Spleen (tissue), 11 donors: ENCODE measurements around the gene RETREG1. TPM values are rescaled to one million over a fixed set of nuclear protein-coding genes. Genes with fewer than 3 reads are reported as not detected.

Source experiments
- DNase-seq: peaks from one replicate; pipeline ENCODE4 v3.0.0-alpha.2; 2020
- H3K27ac ChIP-seq, 8 donors: fragments of 200-600 bp; sonication (generic) in 7 of 8; 1 replicate in 4 of 8; 2 replicates in 4 of 8; pipeline versions ENCODE4 v1.5.0 to v1.8.0; 2016 to 2021; ENCODE audit warnings: inconsistent platforms in 4 of 8, mild to moderate bottlenecking in 4 of 8, moderate library complexity in 1 of 8
- H3K27me3 ChIP-seq, 7 donors: fragments of 200-600 bp; sonication (generic) in 6 of 7; replicated peaks in 1 of 7; 1 replicate in 4 of 7; 2 replicates in 3 of 7; pipeline versions ENCODE4 v1.5.0 to v1.8.0; 2016 to 2021; ENCODE audit warnings: inconsistent platforms in 3 of 7, mild to moderate bottlenecking in 1 of 7
- H3K36me3 ChIP-seq, 6 donors: fragments of 200-600 bp; sonication (generic) in 5 of 6; 1 replicate in 4 of 6; 2 replicates in 2 of 6; pipeline versions ENCODE4 v1.5.0 to v1.8.0; 2016 to 2021; ENCODE audit warnings: inconsistent platforms in 2 of 6
- H3K4me1 ChIP-seq, 6 donors: fragments of 200-600 bp; sonication (generic) in 5 of 6; 1 replicate in 3 of 6; 2 replicates in 3 of 6; pipeline versions ENCODE4 v1.5.0 to v1.8.0; 2016 to 2021; ENCODE audit warnings: inconsistent platforms in 3 of 6
- H3K4me3 ChIP-seq, 8 donors: fragments of 200-600 bp; sonication (generic) in 7 of 8; 1 replicate in 4 of 8; 2 replicates in 4 of 8; pipeline versions ENCODE4 v1.5.0 to v1.8.0; 2016 to 2021; ENCODE audit warnings: inconsistent platforms in 4 of 8, mild to moderate bottlenecking in 4 of 8, moderate library complexity in 2 of 8
- H3K9me3 ChIP-seq, 8 donors: fragments of 200-600 bp; sonication (generic) in 7 of 8; 1 replicate in 4 of 8; 2 replicates in 4 of 8; pipeline versions ENCODE4 v1.5.0 to v1.8.0; 2016 to 2021; ENCODE audit warnings: inconsistent platforms in 4 of 8
- POLR2A ChIP-seq, 3 donors: fragments of 450-650 bp; IDR thresholded peaks; one replicate each; pipeline ENCODE4 v1.5.1; 2017; ENCODE audit warnings: antibody characterized with exemption in 3 of 3, mild to moderate bottlenecking in 1 of 3
- POLR2AphosphoS5 ChIP-seq, 3 donors: sonication (generic); formaldehyde crosslinking; IDR thresholded peaks; one replicate each; pipeline ENCODE4 v1.5.1; 2017; ENCODE audit warnings: antibody characterized with exemption in 3 of 3
- WGBS, 5 donors: extraction: QIAGEN DNeasy Blood & Tissue Kit in 3 of 5; methylation state at CpG; one replicate each; pipeline versions ENCODE4 v1.1.5 to v1.1.7; 2013 to 2018; 5-methylcytosine and 5-hydroxymethylcytosine counted together
- intact Hi-C: fragments of 100-400 bp; cut with DNase I; formaldehyde crosslinking; loops from one replicate; pipeline ENCODE4 v1.15.0; 2023; ENCODE audit warnings: low total_unique reads
- polyA plus RNA-seq, 3 donors: library from polyadenylated mRNA; stranded (reverse); fragments of 200-250 nt; gene quantifications; one replicate each; pipeline ENCODE4 v1.2.1, GENCODE V29; 2013
- total RNA-seq, 7 donors: library from RNA; depleted of rRNA in 3 of 7; stranded (reverse); fragments of >200 nt in 3 of 7; fragmentation: NEBNext Ultra II Directional in 4 of 7; extraction: Animal tissue kit (Norgen Biotek cat#: 25700) in 4 of 7; gene quantifications; one replicate each; pipeline versions ENCODE4 v1.1.0 to v1.2.1, GENCODE V29; 2016 to 2021
- TF ChIP-seq, protein P1 (sequence below), 11 experiments: fragments of 200-600 bp in 7 of 11; fragments of 450-650 bp in 4 of 11; sonication (generic) in 4 of 11; IDR thresholded peaks in 8 of 11; conservative IDR thresholded peaks in 3 of 11; 1 replicate in 7 of 11; 2 replicates in 4 of 11; pipeline versions ENCODE4 v1.4.0 to v1.8.0; 2016 to 2021; ENCODE audit warnings: antibody characterized with exemption in 11 of 11, inconsistent platforms in 4 of 11, mild to moderate bottlenecking in 1 of 11
- donor health status: healthy with polysubstance abuse.
- donor health status: DM: no; HTN: no; CAD: no; lungs with moderate emphysema.
- donor health status: DM: no; HTN: no; CAD: no.
- donor health status: Bipolar disorder and iron deficiency.
- donor health status: healthy.
- donor health status: DM: no; HTN: no; CAD: no.
- donor health status: DM: yes; HTN: yes; CAD: no.

Gene RETREG1
- total and polyA plus RNA-seq, 10 donors, result 2.5 to 9.0 (median 5.1) TPM

DNA sequence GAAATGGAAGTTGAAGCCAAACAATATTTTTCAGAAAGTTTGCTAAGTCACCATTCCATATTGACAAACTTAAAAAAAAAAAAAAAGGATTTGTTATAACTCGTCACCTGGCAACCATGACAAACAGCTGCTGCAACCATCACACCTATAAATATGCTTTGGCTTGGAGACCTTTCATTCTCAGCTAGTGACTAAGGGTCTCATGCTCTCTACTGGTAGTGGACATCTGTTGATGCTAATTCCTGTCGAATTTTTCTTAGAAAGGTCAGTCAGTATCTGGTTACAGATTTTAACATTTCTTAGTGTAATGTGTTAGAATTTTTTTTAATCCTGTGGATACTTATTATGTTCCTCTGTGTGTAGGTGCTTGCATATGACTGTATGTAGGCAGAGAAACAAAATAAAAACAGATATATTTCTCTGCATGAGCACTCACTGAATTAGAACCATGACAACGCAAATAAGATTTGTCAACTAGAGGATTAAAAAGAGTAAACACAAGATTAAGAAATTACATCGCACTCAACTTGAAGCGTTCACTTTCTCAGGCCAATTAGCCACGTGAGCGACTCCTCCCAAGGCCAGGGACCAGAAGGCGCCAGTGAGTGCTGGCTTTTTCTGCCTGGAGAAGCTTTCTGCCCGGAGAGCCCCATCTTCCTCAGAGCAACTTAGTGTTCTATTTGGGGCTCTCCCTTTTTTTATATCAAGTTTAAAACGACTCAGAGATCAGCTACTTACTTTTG is 124.2 kb downstream of the RETREG1 start:
- 80 to 89% (median 82%) methylated on average over 10 of the region's 10 CpGs for WGBS, 5 donors
- no peak for TF ChIP-seq POLR2A (IDR thresholded peaks at IDR 0.05)
- no peak for TF ChIP-seq POLR2AphosphoS5 (IDR thresholded peaks at IDR 0.05)
- Histone ChIP-seq H3K27ac (no peak overlapping the region), H3K27me3 (no peaks in the 10 kb centered on the region), H3K36me3 (no peaks in the 10 kb centered on the region), H3K4me3 (no peak overlapping the region), H3K9me3 (peaks cover 0 to 31% (median 24%) of the 10 kb centered on the region in 8 donors), H3K4me1 (no peaks in the 10 kb centered on the region)
- DNase-seq, result no peak
- intact Hi-C loops, result loop anchor here (10.0 kb wide), 1 partner anchor 172 kb away; no protein-coding TSS in a partner anchor

- no peak for DNase-seq
- Histone ChIP-seq H3K27me3 (no peaks in the 10 kb centered on the region), H3K27ac (no peak overlapping the region), H3K4me1 (no peaks in the 10 kb centered on the region), H3K36me3 (no peaks in the 10 kb centered on the region), H3K9me3 (peaks cover 0 to 19% (median 18%) of the 10 kb centered on the region in 8 donors), H3K4me3 (no peak overlapping the region)
- TF ChIP-seq, protein P1, sequence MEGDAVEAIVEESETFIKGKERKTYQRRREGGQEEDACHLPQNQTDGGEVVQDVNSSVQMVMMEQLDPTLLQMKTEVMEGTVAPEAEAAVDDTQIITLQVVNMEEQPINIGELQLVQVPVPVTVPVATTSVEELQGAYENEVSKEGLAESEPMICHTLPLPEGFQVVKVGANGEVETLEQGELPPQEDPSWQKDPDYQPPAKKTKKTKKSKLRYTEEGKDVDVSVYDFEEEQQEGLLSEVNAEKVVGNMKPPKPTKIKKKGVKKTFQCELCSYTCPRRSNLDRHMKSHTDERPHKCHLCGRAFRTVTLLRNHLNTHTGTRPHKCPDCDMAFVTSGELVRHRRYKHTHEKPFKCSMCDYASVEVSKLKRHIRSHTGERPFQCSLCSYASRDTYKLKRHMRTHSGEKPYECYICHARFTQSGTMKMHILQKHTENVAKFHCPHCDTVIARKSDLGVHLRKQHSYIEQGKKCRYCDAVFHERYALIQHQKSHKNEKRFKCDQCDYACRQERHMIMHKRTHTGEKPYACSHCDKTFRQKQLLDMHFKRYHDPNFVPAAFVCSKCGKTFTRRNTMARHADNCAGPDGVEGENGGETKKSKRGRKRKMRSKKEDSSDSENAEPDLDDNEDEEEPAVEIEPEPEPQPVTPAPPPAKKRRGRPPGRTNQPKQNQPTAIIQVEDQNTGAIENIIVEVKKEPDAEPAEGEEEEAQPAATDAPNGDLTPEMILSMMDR (IDR thresholded peaks at IDR 0.05 in 8 of 11, conservative IDR thresholded peaks at IDR 0.05 in 3 of 11), result no peak
- TF ChIP-seq POLR2AphosphoS5 (IDR thresholded peaks at IDR 0.05) (no peak), POLR2A (IDR thresholded peaks at IDR 0.05) (no peak)
- 84 to 91% (median 90%) methylated on average over 8 of the region's 8 CpGs for WGBS, 5 donors
- intact Hi-C loops, result loop anchor here (10.0 kb wide), 1 partner anchor 174 kb away; no protein-coding TSS in a partner anchor
These were observed 125.9 kb downstream of the RETREG1 start for GRCh38 chr5:16490911-16491310.

- TF ChIP-seq, protein P1 (IDR thresholded peaks at IDR 0.05 in 8 of 11, conservative IDR thresholded peaks at IDR 0.05 in 3 of 11), result peak in 9 of 11 experiments; percentile 21 to 67 (median 48)
- TF ChIP-seq POLR2A (IDR thresholded peaks at IDR 0.05), result no peak
- H3K4me1 ChIP-seq, result no peaks in the 10 kb centered on the region
- no peak overlapping the region for H3K4me3 ChIP-seq
- no peaks in the 10 kb centered on the region for H3K36me3 ChIP-seq
- intact Hi-C loops, result no loop called here
- H3K9me3 ChIP-seq, result peaks cover 0 to 5% (median 3%) of the 10 kb centered on the region in 8 donors
- no peak for DNase-seq
- no peaks in the 10 kb centered on the region for H3K27me3 ChIP-seq
- no peak overlapping the region for H3K27ac ChIP-seq
- 54 to 64% (median 59%) methylated on average over 1 of the region's 1 CpG for WGBS, 5 donors
These were observed 127.4 kb downstream of the RETREG1 start for GRCh38 chr5:16489322-16489791.

- no peak for DNase-seq
- H3K4me1 ChIP-seq, result no peaks in the 10 kb centered on the region
- TF ChIP-seq POLR2AphosphoS5 (IDR thresholded peaks at IDR 0.05) (no peak), POLR2A (IDR thresholded peaks at IDR 0.05) (no peak)
- TF ChIP-seq, protein P1 (IDR thresholded peaks at IDR 0.05 in 8 of 11, conservative IDR thresholded peaks at IDR 0.05 in 3 of 11), result no peak
- H3K9me3 ChIP-seq, result no peaks in the 10 kb centered on the region
- 88 to 95% (median 94%) methylated on average over 2 of the region's 2 CpGs for WGBS, 5 donors
- no peak overlapping the region for H3K27ac ChIP-seq
- H3K27me3 ChIP-seq, result no peaks in the 10 kb centered on the region
- no peak overlapping the region for H3K4me3 ChIP-seq
- no peaks in the 10 kb centered on the region for H3K36me3 ChIP-seq
- intact Hi-C loops, result no loop called here
These were observed 129.3 kb downstream of the RETREG1 start for GRCh38 chr5:16487456-16487855.
